Progenitor cell of endocrine pancreas (in vitro differentiated cells): ENCODE results near the gene MED23. TPM values are rescaled to one million over a fixed set of nuclear protein-coding genes. Genes with fewer than 3 reads are reported as not detected.

ENCODE experiments used
- DNase-seq: peaks from one replicate; pipeline ENCODE4 v3.0.0; 2021; ENCODE audit warnings: low spot score; ENCODE audit not compliant: unreplicated experiment
- H3K27ac Mint-ChIP-seq: 2 replicates; pipeline ENCODE4 v1.8.0; 2021; ENCODE audit warnings: mild to moderate bottlenecking, moderate library complexity, mixed read lengths
- H3K27me3 Mint-ChIP-seq: 2 replicates; pipeline ENCODE4 v1.8.0; 2021; ENCODE audit warnings: mixed read lengths
- H3K36me3 Mint-ChIP-seq: 2 replicates; pipeline ENCODE4 v1.8.0; 2022; ENCODE audit warnings: mixed read lengths; ENCODE audit not compliant: insufficient read depth
- H3K4me1 Mint-ChIP-seq: 2 replicates; pipeline ENCODE4 v1.8.0; 2021; ENCODE audit warnings: low read depth, mixed read lengths
- H3K4me3 Mint-ChIP-seq: 2 replicates; pipeline ENCODE4 v1.8.0; 2021; ENCODE audit warnings: low read depth, mild to moderate bottlenecking, moderate library complexity, mixed read lengths
- H3K9me3 Mint-ChIP-seq: 2 replicates; pipeline ENCODE4 v1.8.0; 2021; ENCODE audit warnings: low read depth, mixed read lengths
- total RNA-seq: library from RNA; stranded (reverse); gene quantifications from 2 replicates; pipeline ENCODE4 v1.2.1, GENCODE V29; 2021
- TF ChIP-seq, protein P1 (sequence below): fragments of 200-600 bp; sonication (generic); IDR thresholded peaks from one replicate; pipeline ENCODE4 v1.5.0; 2021; ENCODE audit warnings: antibody characterized with exemption, mild to moderate bottlenecking; ENCODE audit not compliant: unreplicated experiment

MED23 gene
- total RNA-seq, 1 donor from 2014 or later = 39.4 TPM

DNA sequence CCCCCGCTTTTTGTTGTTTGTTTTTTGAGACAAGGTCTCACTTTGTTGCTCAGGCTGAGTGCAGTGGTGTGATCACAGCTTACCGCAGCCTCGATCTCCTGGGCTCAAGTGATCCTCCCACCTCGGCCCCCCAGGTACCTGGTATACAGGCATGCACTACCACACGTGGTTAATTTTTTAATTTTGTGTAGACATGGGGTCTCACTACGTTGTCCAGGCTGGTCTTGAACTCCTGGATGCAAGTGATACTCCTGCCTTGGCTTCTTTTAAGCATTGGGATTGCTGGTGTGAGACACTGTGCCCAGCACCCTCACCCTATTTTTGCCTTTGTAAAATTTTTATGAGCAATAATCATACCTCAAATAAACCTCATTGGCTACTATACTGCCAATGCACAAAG is 14.5 kb upstream of the MED23 start:
- no peaks in the 10 kb centered on the region for H3K36me3 Mint-ChIP-seq
- no peak overlapping the region for H3K4me3 Mint-ChIP-seq
- no peaks in the 10 kb centered on the region for H3K4me1 Mint-ChIP-seq
- H3K27me3 Mint-ChIP-seq = no peaks in the 10 kb centered on the region
- no peak overlapping the region for H3K27ac Mint-ChIP-seq
- no peak for DNase-seq
- H3K9me3 Mint-ChIP-seq = no peaks in the 10 kb centered on the region
- TF ChIP-seq, protein P1, sequence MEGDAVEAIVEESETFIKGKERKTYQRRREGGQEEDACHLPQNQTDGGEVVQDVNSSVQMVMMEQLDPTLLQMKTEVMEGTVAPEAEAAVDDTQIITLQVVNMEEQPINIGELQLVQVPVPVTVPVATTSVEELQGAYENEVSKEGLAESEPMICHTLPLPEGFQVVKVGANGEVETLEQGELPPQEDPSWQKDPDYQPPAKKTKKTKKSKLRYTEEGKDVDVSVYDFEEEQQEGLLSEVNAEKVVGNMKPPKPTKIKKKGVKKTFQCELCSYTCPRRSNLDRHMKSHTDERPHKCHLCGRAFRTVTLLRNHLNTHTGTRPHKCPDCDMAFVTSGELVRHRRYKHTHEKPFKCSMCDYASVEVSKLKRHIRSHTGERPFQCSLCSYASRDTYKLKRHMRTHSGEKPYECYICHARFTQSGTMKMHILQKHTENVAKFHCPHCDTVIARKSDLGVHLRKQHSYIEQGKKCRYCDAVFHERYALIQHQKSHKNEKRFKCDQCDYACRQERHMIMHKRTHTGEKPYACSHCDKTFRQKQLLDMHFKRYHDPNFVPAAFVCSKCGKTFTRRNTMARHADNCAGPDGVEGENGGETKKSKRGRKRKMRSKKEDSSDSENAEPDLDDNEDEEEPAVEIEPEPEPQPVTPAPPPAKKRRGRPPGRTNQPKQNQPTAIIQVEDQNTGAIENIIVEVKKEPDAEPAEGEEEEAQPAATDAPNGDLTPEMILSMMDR = no peak

DNA sequence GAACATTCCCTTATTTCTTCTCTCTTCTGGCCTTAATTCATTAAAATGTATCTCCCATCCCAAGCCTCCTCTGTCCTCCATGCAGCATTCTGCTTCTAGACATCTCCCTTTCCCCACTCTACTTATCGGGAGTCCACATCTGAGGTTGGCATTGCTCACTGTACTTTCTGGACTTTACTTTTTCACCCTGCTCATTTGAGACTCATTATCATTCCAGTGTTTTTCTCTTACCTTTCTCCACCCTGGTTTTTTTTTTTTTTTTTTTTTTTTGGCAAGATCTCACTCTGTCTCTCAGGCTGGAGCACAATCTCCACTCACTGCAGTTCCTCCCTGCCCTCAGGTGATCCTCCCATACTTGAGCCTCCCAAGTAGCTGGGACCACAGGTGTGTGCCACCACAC is 13.5 kb upstream of the MED23 start:
- H3K36me3 Mint-ChIP-seq = no peaks in the 10 kb centered on the region
- DNase-seq = no peak
- TF ChIP-seq, protein P1 = no peak
- no peaks in the 10 kb centered on the region for H3K9me3 Mint-ChIP-seq
- H3K4me1 Mint-ChIP-seq = no peaks in the 10 kb centered on the region
- no peak overlapping the region for H3K4me3 Mint-ChIP-seq
- H3K27ac Mint-ChIP-seq = no peak overlapping the region
- H3K27me3 Mint-ChIP-seq = no peaks in the 10 kb centered on the region

DNA sequence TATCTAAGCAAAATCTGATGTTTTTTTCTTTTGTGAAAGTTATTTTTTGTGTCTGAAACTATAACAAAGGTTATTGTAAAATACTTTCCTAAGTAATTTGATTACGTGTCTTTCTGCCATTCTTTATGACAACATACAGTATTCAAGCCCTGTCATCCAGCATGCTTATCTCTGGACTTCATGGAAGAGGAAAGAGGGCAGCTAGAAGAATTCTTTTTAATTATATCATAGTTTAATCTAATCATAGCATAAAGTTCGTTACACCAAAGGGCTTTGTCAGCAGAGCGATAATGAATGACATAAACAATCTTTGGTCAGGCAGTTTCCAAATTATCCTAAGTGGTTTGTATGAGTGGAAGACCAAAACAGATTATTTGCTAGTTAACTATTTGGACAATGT is 12.5 kb upstream of the MED23 start:
- H3K27ac Mint-ChIP-seq = no peak overlapping the region
- no peaks in the 10 kb centered on the region for H3K9me3 Mint-ChIP-seq
- no peak for DNase-seq
- H3K4me3 Mint-ChIP-seq = no peak overlapping the region
- H3K4me1 Mint-ChIP-seq = no peaks in the 10 kb centered on the region
- TF ChIP-seq, protein P1 = no peak
- H3K36me3 Mint-ChIP-seq = no peaks in the 10 kb centered on the region
- H3K27me3 Mint-ChIP-seq = no peaks in the 10 kb centered on the region

DNA sequence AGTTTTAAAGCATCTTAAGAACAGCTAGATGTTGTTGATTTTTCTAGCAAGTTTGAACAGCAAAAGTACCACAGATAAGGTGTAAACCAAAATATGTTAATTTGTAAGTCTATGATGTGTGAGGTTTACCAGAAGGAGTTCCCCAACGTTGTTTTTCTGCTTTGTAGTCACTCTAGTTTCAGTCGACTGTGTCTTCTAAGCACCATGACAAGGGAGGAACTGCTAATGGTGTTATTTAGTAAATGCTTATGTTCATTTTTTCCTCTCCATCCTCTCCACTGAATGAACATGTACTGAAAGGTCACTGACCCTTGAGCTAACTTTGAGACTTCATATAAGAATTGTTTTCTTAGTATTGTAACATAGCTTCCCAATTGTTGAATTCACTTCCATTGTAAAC is 12.1 kb upstream of the MED23 start:
- Mint-ChIP-seq H3K4me1 (no peaks in the 10 kb centered on the region), H3K36me3 (no peaks in the 10 kb centered on the region), H3K27ac (no peak overlapping the region), H3K27me3 (no peaks in the 10 kb centered on the region), H3K4me3 (no peak overlapping the region), H3K9me3 (no peaks in the 10 kb centered on the region)
- DNase-seq = no peak
- TF ChIP-seq, protein P1 = no peak

DNA sequence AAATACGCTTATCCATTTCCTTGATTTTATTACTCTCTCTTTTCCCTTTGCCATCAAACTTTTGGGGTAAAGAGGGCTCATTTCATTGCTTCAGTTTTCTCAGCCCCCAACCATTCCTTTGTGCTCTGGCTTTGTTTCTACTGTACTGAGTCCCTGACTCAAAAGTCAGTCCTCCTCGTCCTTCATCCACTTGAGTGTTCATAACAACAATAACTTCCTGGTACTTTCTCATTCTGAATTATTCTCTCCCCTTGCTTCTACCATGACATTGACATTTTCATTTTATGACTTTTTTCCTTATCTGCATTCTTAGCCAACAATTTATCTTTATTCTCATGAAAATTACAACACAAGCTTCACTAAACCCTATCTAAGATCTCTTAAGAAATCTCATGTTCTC is 10.0 kb upstream of the MED23 start:
- no peaks in the 10 kb centered on the region for H3K27me3 Mint-ChIP-seq
- no peak overlapping the region for H3K4me3 Mint-ChIP-seq
- TF ChIP-seq, protein P1 = no peak
- H3K4me1 Mint-ChIP-seq = no peaks in the 10 kb centered on the region
- DNase-seq = no peak
- no peaks in the 10 kb centered on the region for H3K36me3 Mint-ChIP-seq
- H3K27ac Mint-ChIP-seq = no peak overlapping the region
- no peaks in the 10 kb centered on the region for H3K9me3 Mint-ChIP-seq
